ENCODE results near the gene UNC80.

DNA sequence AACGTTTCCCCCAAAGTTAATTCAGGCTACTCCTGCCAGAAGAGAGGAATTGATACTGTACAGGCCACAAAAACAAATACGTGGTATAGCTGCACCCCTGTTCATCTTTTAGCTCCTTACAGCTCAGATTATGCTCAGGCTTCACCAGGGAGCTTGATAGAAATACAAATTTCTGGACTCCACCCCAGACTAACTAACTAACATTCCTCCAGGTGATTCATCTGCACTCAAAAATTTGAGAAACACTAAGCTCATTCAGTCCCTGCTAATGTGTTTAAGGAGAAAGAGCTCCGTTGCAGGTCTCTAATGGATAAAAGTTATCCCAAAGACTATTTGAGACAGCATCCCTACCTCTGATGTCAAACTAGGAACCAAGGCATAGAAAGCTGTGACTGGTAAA lies 36.8 kb upstream of the UNC80 start:
- no peak for TF ChIP-seq CTCF (IDR thresholded peaks at IDR 0.05; ENCODE audit: poor library complexity)
- no peak for TF ChIP-seq EZH2 (IDR thresholded peaks at IDR 0.05; ENCODE audit: borderline replicate concordance)

Data from hepatocyte (in vitro differentiated cells).